Neuron (in vitro differentiated cells): ENCODE measurements around the gene GTF3C2.

Experiments used
- H2AFZ ChIP-seq: one replicate; pipeline ENCODE4 v1.6.1; 2013; ENCODE audit warnings: low read depth, mild to moderate bottlenecking, inconsistent platforms, low read length, moderate library complexity
- H3K27me3 ChIP-seq: one replicate; pipeline ENCODE4 v1.6.1; 2013; ENCODE audit warnings: low read length; ENCODE audit not compliant: insufficient read depth
- H3K36me3 ChIP-seq: one replicate; pipeline ENCODE4 v1.6.1; 2013; ENCODE audit warnings: low read length; ENCODE audit not compliant: insufficient read depth
- H3K4me1 ChIP-seq: one replicate; pipeline ENCODE4 v1.6.1; 2013; ENCODE audit warnings: low read length; ENCODE audit not compliant: insufficient read depth
- H3K4me3 ChIP-seq: 2 replicates; pipeline ENCODE4 v1.5.1; 2013; ENCODE audit warnings: mild to moderate bottlenecking, low read length, moderate library complexity
- H3K9me3 ChIP-seq: one replicate; pipeline ENCODE4 v1.6.1; 2013; ENCODE audit warnings: low read length

The GTF3C2 gene

GRCh38 chr2:27291865-27292264, 64.7 kb downstream of the GTF3C2 start:
- Histone ChIP-seq H3K36me3 (no peaks in the 10 kb centered on the region), H3K27me3 (peaks cover 51% of the 10 kb centered on the region), H3K4me3 (no peak overlapping the region), H3K9me3 (no peaks in the 10 kb centered on the region), H3K4me1 (peaks cover 7% of the 10 kb centered on the region), H2AFZ (no peak overlapping the region)

GRCh38 chr2:27290549-27290948, 66.0 kb downstream of the GTF3C2 start:
- peaks cover 51% of the 10 kb centered on the region for H3K27me3 ChIP-seq
- no peak overlapping the region for H3K4me3 ChIP-seq

GRCh38 chr2:27288610-27289009, 68.0 kb downstream of the GTF3C2 start:
- no peak overlapping the region for H2AFZ ChIP-seq
- no peaks in the 10 kb centered on the region for H3K9me3 ChIP-seq
- peaks cover 68% of the 10 kb centered on the region for H3K27me3 ChIP-seq
- no peak overlapping the region for H3K4me3 ChIP-seq
- no peaks in the 10 kb centered on the region for H3K36me3 ChIP-seq
- H3K4me1 ChIP-seq, result peaks cover 7% of the 10 kb centered on the region

More at GRCh38 chr2:27290549-27290948, 66.0 kb downstream of the GTF3C2 start:
- Histone ChIP-seq H3K9me3 (no peaks in the 10 kb centered on the region), H2AFZ (no peak overlapping the region), H3K4me1 (peaks cover 7% of the 10 kb centered on the region), H3K36me3 (no peaks in the 10 kb centered on the region)

DNA sequence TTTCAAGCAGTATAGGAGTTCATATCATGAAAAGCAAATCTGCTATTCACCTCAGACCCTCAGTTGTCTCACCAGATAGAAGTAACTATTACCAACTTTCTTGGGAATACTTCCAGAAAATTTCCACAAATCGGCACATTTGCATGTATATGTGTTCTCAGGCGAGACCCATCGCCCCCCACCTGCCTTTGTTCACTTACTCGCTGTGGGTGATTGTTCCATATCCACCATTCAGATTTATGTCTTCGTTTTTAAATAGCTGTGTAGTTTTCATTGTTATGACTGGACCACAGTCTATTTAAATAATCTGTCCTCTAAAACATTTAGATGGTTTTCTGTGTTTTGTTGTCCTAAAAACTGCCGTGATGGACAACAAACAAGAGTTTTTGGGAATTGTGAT, 71.1 kb downstream of the GTF3C2 start:
- Histone ChIP-seq H3K36me3 (no peaks in the 10 kb centered on the region), H3K4me3 (no peak overlapping the region), H2AFZ (no peak overlapping the region), H3K27me3 (peaks cover 80% of the 10 kb centered on the region), H3K9me3 (no peaks in the 10 kb centered on the region), H3K4me1 (peaks cover 2% of the 10 kb centered on the region)

- Histone ChIP-seq H3K4me1 (peaks cover 2% of the 10 kb centered on the region), H3K36me3 (no peaks in the 10 kb centered on the region), H3K27me3 (peaks cover 78% of the 10 kb centered on the region), H3K9me3 (no peaks in the 10 kb centered on the region), H3K4me3 (no peak overlapping the region), H2AFZ (no peak overlapping the region)
Observed at GRCh38 chr2:27284996-27285395, 71.6 kb downstream of the GTF3C2 start.

- Histone ChIP-seq H3K4me1 (peaks cover 2% of the 10 kb centered on the region), H3K36me3 (no peaks in the 10 kb centered on the region), H3K27me3 (peaks cover 68% of the 10 kb centered on the region), H2AFZ (no peak overlapping the region), H3K4me3 (no peak overlapping the region), H3K9me3 (no peaks in the 10 kb centered on the region)
Observed at GRCh38 chr2:27282892-27283291, 73.7 kb downstream of the GTF3C2 start.

- no peak within 1 kb of the TSS for H2AFZ ChIP-seq
- no peaks in the 10 kb centered on the region for H3K9me3 ChIP-seq
- H3K27me3 ChIP-seq, result peaks cover 64% of the 10 kb centered on the region
- H3K4me3 ChIP-seq, result no peak within 1 kb of the TSS
- H3K4me1 ChIP-seq, result peaks cover 2% of the 10 kb centered on the region
- no peaks in the 10 kb centered on the region for H3K36me3 ChIP-seq
Observed at GRCh38 chr2:27281855-27282559, 74.6 kb downstream of the GTF3C2 start, which contains the start of gene TRIM54. Gene TRIM54, plus strand, starts transcription at chr2:27282429. Its CDS starts 303 bp downstream, at chr2:27282732.

GRCh38 chr2:27281442-27281841, 75.1 kb downstream of the GTF3C2 start:
- no peaks in the 10 kb centered on the region for H3K9me3 ChIP-seq
- H3K27me3 ChIP-seq, result peaks cover 61% of the 10 kb centered on the region
- H3K36me3 ChIP-seq, result no peaks in the 10 kb centered on the region
- H3K4me3 ChIP-seq, result no peak overlapping the region
- H3K4me1 ChIP-seq, result peaks cover 2% of the 10 kb centered on the region
- H2AFZ ChIP-seq, result no peak overlapping the region

GRCh38 chr2:27280826-27281225, 75.7 kb downstream of the GTF3C2 start:
- no peak overlapping the region for H2AFZ ChIP-seq

DNA sequence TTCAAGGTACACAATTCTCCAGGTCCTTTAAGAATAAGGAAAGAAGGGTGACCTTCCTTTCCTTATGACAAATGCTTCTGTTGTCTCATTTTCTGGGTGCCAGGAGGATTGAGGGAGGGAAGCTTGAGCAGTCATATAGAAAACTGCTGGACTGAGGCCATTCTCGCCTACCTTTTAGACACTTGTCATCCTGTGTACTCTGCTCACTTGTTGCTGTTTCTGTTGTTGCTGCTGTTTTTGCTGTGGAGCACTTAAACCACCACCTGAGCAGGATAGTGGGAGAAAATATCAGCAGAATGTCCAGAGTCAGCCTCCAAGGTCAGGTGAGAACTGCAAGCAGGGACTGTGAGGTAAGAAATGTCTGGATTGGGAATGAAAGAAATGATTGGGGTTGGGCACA, 78.6 kb downstream of the GTF3C2 start:
- Histone ChIP-seq H3K9me3 (no peaks in the 10 kb centered on the region), H3K27me3 (peaks cover 50% of the 10 kb centered on the region), H3K4me1 (peaks cover 2% of the 10 kb centered on the region)

More at GRCh38 chr2:27280826-27281225, 75.7 kb downstream of the GTF3C2 start:
- no peak overlapping the region for H3K4me3 ChIP-seq
- H3K36me3 ChIP-seq, result no peaks in the 10 kb centered on the region
- H3K4me1 ChIP-seq, result peaks cover 2% of the 10 kb centered on the region
- H3K27me3 ChIP-seq, result peaks cover 59% of the 10 kb centered on the region
- no peaks in the 10 kb centered on the region for H3K9me3 ChIP-seq

More for the DNA sequence above, 78.6 kb downstream of the GTF3C2 start:
- Histone ChIP-seq H3K36me3 (no peaks in the 10 kb centered on the region), H2AFZ (no peak overlapping the region), H3K4me3 (no peak overlapping the region)
